GM23338 (cell line): Measurements from ENCODE around the gene TMEM14A.

ENCODE experiments used
- CREB1 ChIP-seq: fragments of 250-450 bp; sonication (Bioruptor Pico); IDR thresholded peaks from 2 replicates; pipeline ENCODE4 v1.5.0; 2020; ENCODE audit warnings: low read depth, mild to moderate bottlenecking, moderate library complexity
- EZH2 ChIP-seq: fragments of 200-600 bp; sonication (generic); IDR thresholded peaks from one replicate; pipeline ENCODE4 v1.8.0; 2017; ENCODE audit warnings: antibody characterized with exemption, mild to moderate bottlenecking, low read depth; ENCODE audit not compliant: unreplicated experiment
- EZH2phosphoT487 ChIP-seq: fragments of 200-600 bp; sonication (generic); IDR thresholded peaks from one replicate; pipeline ENCODE4 v1.8.1; 2018; ENCODE audit warnings: antibody characterized with exemption; ENCODE audit not compliant: unreplicated experiment
- JUNB ChIP-seq: IDR thresholded peaks from one replicate; pipeline ENCODE4 v1.6.1; 2016; ENCODE audit warnings: antibody characterized with exemption; ENCODE audit not compliant: unreplicated experiment
- POLR2AphosphoS5 ChIP-seq: IDR thresholded peaks from 2 replicates; pipeline ENCODE4 v1.6.1; 2016; ENCODE audit warnings: antibody characterized with exemption, low read depth
- STAT1 ChIP-seq: IDR thresholded peaks from one replicate; pipeline ENCODE4 v1.6.1; 2016; ENCODE audit warnings: antibody characterized with exemption; ENCODE audit not compliant: unreplicated experiment
- TF ChIP-seq, protein P1 (sequence below), 2 experiments: fragments of 200-600 bp in 1 of 2; sonication (generic) in 1 of 2; conservative IDR thresholded peaks; 2 replicates each; pipeline versions ENCODE4 v1.5.1 to v1.6.1; 2016 to 2017; ENCODE audit warnings: antibody characterized with exemption in 2 of 2, low read depth in 2 of 2, mild to moderate bottlenecking in 2 of 2, moderate library complexity in 1 of 2
- TF ChIP-seq, protein P2 (sequence below): fragments of 250-450 bp; sonication (Bioruptor Pico); IDR thresholded peaks from 2 replicates; pipeline ENCODE4 v1.5.0; 2020; ENCODE audit warnings: mild to moderate bottlenecking, moderate library complexity
- TF ChIP-seq, protein P3 (sequence below): IDR thresholded peaks from one replicate; pipeline ENCODE4 v1.6.1; 2018; ENCODE audit warnings: antibody characterized with exemption; ENCODE audit not compliant: unreplicated experiment

DNA sequence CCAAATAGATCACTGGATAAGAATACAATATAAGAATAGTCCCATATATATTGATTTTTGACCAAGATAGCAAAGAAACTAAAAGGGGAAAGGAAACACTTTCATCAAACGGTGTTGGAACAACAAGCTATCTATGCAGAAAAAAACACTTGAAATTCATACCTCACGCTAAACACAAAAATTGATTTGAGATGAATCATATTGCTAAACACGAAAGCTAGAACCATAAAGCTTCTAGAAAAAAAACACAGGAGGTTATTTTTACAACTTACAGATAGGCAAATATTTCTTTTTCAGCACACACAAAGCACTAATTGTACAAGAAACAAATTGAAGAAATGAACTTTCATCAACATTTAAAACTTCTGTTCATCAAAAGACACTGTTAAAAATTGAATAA lies 36.7 kb upstream of the TMEM14A start:
- TF ChIP-seq, protein P1, sequence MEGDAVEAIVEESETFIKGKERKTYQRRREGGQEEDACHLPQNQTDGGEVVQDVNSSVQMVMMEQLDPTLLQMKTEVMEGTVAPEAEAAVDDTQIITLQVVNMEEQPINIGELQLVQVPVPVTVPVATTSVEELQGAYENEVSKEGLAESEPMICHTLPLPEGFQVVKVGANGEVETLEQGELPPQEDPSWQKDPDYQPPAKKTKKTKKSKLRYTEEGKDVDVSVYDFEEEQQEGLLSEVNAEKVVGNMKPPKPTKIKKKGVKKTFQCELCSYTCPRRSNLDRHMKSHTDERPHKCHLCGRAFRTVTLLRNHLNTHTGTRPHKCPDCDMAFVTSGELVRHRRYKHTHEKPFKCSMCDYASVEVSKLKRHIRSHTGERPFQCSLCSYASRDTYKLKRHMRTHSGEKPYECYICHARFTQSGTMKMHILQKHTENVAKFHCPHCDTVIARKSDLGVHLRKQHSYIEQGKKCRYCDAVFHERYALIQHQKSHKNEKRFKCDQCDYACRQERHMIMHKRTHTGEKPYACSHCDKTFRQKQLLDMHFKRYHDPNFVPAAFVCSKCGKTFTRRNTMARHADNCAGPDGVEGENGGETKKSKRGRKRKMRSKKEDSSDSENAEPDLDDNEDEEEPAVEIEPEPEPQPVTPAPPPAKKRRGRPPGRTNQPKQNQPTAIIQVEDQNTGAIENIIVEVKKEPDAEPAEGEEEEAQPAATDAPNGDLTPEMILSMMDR (conservative IDR thresholded peaks at IDR 0.05; ENCODE audit: low read depth in 2 of 2), result no peak
- TF ChIP-seq CREB1 (no peak), EZH2phosphoT487 (no peak), EZH2 (no peak), POLR2AphosphoS5 (no peak), JUNB (no peak), STAT1 (no peak)
- TF ChIP-seq, protein P2, sequence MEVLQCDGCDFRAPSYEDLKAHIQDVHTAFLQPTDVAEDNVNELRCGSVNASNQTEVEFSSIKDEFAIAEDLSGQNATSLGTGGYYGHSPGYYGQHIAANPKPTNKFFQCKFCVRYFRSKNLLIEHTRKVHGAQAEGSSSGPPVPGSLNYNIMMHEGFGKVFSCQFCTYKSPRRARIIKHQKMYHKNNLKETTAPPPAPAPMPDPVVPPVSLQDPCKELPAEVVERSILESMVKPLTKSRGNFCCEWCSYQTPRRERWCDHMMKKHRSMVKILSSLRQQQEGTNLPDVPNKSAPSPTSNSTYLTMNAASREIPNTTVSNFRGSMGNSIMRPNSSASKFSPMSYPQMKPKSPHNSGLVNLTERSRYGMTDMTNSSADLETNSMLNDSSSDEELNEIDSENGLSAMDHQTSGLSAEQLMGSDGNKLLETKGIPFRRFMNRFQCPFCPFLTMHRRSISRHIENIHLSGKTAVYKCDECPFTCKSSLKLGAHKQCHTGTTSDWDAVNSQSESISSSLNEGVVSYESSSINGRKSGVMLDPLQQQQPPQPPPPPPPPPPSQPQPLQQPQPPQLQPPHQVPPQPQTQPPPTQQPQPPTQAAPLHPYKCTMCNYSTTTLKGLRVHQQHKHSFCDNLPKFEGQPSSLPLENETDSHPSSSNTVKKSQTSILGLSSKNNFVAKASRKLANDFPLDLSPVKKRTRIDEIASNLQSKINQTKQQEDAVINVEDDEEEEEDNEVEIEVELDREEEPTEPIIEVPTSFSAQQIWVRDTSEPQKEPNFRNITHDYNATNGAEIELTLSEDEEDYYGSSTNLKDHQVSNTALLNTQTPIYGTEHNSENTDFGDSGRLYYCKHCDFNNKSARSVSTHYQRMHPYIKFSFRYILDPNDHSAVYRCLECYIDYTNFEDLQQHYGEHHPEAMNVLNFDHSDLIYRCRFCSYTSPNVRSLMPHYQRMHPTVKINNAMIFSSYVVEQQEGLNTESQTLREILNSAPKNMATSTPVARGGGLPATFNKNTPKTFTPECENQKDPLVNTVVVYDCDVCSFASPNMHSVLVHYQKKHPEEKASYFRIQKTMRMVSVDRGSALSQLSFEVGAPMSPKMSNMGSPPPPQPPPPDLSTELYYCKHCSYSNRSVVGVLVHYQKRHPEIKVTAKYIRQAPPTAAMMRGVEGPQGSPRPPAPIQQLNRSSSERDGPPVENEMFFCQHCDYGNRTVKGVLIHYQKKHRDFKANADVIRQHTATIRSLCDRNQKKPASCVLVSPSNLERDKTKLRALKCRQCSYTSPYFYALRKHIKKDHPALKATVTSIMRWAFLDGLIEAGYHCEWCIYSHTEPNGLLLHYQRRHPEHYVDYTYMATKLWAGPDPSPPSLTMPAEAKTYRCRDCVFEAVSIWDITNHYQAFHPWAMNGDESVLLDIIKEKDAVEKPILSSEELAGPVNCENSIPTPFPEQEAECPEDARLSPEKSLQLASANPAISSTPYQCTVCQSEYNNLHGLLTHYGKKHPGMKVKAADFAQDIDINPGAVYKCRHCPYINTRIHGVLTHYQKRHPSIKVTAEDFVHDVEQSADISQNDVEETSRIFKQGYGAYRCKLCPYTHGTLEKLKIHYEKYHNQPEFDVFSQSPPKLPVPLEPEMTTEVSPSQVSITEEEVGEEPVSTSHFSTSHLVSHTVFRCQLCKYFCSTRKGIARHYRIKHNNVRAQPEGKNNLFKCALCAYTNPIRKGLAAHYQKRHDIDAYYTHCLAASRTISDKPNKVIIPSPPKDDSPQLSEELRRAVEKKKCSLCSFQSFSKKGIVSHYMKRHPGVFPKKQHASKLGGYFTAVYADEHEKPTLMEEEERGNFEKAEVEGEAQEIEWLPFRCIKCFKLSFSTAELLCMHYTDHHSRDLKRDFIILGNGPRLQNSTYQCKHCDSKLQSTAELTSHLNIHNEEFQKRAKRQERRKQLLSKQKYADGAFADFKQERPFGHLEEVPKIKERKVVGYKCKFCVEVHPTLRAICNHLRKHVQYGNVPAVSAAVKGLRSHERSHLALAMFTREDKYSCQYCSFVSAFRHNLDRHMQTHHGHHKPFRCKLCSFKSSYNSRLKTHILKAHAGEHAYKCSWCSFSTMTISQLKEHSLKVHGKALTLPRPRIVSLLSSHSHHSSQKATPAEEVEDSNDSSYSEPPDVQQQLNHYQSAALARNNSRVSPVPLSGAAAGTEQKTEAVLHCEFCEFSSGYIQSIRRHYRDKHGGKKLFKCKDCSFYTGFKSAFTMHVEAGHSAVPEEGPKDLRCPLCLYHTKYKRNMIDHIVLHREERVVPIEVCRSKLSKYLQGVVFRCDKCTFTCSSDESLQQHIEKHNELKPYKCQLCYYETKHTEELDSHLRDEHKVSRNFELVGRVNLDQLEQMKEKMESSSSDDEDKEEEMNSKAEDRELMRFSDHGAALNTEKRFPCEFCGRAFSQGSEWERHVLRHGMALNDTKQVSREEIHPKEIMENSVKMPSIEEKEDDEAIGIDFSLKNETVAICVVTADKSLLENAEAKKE (CRISPR knock-in tag), result no peak
- TF ChIP-seq, protein P3, sequence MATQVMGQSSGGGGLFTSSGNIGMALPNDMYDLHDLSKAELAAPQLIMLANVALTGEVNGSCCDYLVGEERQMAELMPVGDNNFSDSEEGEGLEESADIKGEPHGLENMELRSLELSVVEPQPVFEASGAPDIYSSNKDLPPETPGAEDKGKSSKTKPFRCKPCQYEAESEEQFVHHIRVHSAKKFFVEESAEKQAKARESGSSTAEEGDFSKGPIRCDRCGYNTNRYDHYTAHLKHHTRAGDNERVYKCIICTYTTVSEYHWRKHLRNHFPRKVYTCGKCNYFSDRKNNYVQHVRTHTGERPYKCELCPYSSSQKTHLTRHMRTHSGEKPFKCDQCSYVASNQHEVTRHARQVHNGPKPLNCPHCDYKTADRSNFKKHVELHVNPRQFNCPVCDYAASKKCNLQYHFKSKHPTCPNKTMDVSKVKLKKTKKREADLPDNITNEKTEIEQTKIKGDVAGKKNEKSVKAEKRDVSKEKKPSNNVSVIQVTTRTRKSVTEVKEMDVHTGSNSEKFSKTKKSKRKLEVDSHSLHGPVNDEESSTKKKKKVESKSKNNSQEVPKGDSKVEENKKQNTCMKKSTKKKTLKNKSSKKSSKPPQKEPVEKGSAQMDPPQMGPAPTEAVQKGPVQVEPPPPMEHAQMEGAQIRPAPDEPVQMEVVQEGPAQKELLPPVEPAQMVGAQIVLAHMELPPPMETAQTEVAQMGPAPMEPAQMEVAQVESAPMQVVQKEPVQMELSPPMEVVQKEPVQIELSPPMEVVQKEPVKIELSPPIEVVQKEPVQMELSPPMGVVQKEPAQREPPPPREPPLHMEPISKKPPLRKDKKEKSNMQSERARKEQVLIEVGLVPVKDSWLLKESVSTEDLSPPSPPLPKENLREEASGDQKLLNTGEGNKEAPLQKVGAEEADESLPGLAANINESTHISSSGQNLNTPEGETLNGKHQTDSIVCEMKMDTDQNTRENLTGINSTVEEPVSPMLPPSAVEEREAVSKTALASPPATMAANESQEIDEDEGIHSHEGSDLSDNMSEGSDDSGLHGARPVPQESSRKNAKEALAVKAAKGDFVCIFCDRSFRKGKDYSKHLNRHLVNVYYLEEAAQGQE, result no peak
